LHCN-M2 (cell line): Measurements from ENCODE around the gene GIPC2. TPM values are rescaled to one million over a fixed set of nuclear protein-coding genes. Genes with fewer than 3 reads are reported as not detected.
A peak's percentile ranks its signal among the peaks of the same experiment; 100 is the strongest.
"Not testable (repeated sequence)": the region's sequence is repeated elsewhere in the genome, so short reads cannot be mapped to it uniquely, and the experiment has no call there.

Experiments used
- DNase-seq: peaks from one replicate; pipeline ENCODE4 v3.0.0-alpha.2; 2012; ENCODE audit warnings: low read depth
- total RNA-seq: library from RNA; depleted of rRNA; stranded (reverse); fragments of >200 nt; gene quantifications from 2 replicates; pipeline ENCODE4 v1.2.3, GENCODE V29; 2014

The GIPC2 gene
- total RNA-seq, 1 experiment from 2014 or later, result 1.5 TPM

- DNase-seq, result no peak
Observed at GRCh38 chr1:78036450-78036849, 9.3 kb upstream of the GIPC2 start.

- DNase-seq, result no peak
Observed at GRCh38 chr1:78038071-78038470, 7.7 kb upstream of the GIPC2 start.

- peak; percentile 69 for DNase-seq
Observed at GRCh38 chr1:78038491-78038939, 7.3 kb upstream of the GIPC2 start.

- DNase-seq, result no peak
Observed at GRCh38 chr1:78040484-78041089, 5.2 kb upstream of the GIPC2 start.

GRCh38 chr1:78043436-78043835, 2.3 kb upstream of the GIPC2 start:
- DNase-seq, result peak; percentile 67

- DNase-seq, result no peak
Observed at GRCh38 chr1:78044796-78045562, 787 bp upstream of the GIPC2 start.

- no peak for DNase-seq
Observed at GRCh38 chr1:78045563-78045925, 222 bp upstream of the GIPC2 start.

GRCh38 chr1:78047106-78047505, 1.3 kb downstream of the GIPC2 start:
- no peak for DNase-seq

- DNase-seq, result no peak
Observed at GRCh38 chr1:78047631-78048030, 1.9 kb downstream of the GIPC2 start.

GRCh38 chr1:78048446-78048845, 2.7 kb downstream of the GIPC2 start:
- DNase-seq, result no peak

- no peak for DNase-seq
Observed at GRCh38 chr1:78049396-78049795, 3.6 kb downstream of the GIPC2 start.

- DNase-seq, result no peak
Observed at GRCh38 chr1:78051005-78051404, 5.2 kb downstream of the GIPC2 start.

- no peak for DNase-seq
Observed at GRCh38 chr1:78052685-78053405, 7.1 kb downstream of the GIPC2 start.

- no peak for DNase-seq
Observed at GRCh38 chr1:78053498-78053897, 7.7 kb downstream of the GIPC2 start.

GRCh38 chr1:78054559-78054958, 8.8 kb downstream of the GIPC2 start:
- DNase-seq, result peak; percentile 83

- no peak for DNase-seq
Observed at GRCh38 chr1:78054972-78055371, 9.2 kb downstream of the GIPC2 start.

- DNase-seq, result no peak
Observed at GRCh38 chr1:78055565-78056132, 9.9 kb downstream of the GIPC2 start.

- no peak for DNase-seq
Observed at GRCh38 chr1:78058670-78059069, 12.9 kb downstream of the GIPC2 start.

- DNase-seq, result peak; percentile 66
Observed at GRCh38 chr1:78060857-78061563, 15.2 kb downstream of the GIPC2 start.

GRCh38 chr1:78061825-78062523, 16.2 kb downstream of the GIPC2 start:
- peak; percentile 96 for DNase-seq

- not testable (repeated sequence) for DNase-seq
Observed at GRCh38 chr1:78064886-78065285, 19.1 kb downstream of the GIPC2 start.
